ENCODE results near the gene DCAF12.
"Not testable (repeated sequence)": the region's sequence is repeated elsewhere in the genome, so short reads cannot be mapped to it uniquely, and the experiment has no call there.

The DCAF12 gene

GRCh38 chr9:34069831-34070230 lies 56.7 kb downstream of the DCAF12 start:
- DNase-seq (ENCODE audit: low read depth in 2 of 2) = no peak

DNA sequence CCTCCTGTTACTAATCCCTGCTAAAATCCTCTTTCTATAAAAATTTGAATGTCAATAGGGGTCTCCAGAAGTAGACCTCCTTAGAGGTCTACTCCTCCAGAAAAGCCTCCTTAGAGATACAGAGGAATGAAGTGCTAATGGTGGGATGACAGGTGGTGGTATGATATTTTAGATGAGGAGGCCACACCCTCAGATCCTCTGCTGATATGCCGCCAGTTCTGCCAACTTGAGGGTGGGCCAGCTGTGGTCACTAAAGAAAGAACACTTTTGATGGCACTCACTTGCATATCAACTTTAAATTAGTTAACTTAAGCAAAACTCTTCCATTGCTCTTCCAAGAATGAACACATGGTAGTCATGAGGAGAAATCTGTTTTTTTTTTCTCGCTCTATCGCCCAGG lies 61.0 kb downstream of the DCAF12 start:
- no peak for DNase-seq (ENCODE audit: low read depth in 2 of 2)

- no peak for DNase-seq (ENCODE audit: low read depth in 2 of 2)
These were observed 66.5 kb downstream of the DCAF12 start for GRCh38 chr9:34059954-34060353.

- DNase-seq (ENCODE audit: low read depth in 2 of 2) = no peak
These were observed 67.2 kb downstream of the DCAF12 start for GRCh38 chr9:34059281-34059680.

DNA sequence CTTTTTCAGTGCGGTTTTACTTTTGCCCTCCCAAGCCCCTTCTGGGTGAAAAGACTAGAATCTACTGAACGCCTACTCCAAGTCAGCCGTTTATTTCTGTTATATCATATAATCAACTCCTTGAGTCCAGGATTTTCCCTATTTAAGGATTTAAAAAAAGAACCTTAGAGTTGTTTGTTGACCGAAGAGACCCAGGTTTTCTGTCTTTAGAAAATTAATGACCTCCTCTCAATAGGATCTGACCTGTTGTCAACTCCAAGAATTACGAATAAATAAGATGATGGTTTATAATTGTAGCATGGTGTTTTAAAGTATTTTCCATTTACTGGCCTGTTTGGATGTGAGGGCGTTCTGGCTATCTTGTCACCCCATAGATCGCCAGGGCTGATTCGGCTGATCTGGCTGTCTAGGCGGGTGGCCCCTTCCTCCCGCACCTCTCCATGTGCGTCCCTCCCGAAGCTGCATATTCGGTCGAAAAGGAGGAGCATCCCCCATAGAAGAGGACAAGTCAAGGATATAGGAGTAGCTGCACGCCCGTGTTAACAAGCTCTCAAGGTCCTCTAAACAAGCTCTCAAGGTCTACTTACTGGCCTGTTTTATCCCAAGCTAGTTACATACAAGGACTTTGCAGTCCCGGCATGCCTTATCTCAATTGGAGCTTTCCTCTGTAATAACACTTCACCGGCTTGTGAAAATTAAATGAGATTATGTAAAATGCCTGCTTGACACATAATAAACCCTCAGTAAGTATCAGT lies 76.7 kb downstream of the DCAF12 start:
- no peak for DNase-seq (ENCODE audit: low read depth in 2 of 2)

DNA sequence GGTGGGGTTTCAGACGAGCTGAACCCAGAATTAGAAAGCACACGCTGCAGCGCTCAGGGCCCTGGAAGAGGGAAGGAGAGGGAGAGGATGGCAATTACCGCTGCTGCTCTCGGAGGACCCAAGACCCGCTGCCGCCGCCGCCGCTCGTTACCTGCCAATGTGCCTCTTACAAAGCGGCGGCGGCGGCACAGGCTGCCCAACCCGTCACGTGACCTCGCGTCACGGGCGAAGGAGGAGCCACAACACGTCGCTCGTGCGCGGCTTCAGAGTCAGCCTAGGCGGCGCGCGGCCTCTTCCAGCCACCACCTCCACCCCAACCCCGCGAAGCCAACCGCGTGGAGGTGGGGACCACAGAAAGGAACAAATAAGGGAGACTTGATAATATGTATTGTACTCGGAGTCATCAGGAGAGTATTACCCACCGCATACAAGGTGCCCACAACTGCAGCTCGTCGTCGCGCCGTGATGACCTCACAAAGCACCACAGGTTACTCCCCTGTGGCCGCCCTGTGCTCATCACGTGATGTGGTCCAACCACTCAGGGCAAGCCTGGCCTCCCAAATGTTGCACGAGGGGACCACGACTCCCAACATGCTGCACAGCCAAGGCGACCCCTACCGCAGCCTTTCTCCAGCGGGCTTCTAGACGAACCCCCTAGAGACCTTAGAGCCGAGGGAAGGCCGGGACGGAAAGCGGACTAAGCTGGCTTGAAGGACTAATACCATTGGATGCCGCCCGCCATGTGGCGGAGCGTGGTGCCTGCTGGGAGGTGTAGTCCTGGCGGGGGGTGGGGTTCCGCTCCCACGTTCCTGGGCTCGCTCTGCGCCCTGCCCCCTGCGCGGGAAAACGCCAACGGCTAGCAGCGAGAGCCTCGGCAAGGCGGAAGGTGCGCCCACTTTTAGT lies 77.5 kb downstream of the DCAF12 start, which contains the start of gene UBAP2:
Gene UBAP2, minus strand, starts transcription at position 161 of the 903 bp plus-strand sequence. CDS start 31,739 bp downstream, outside the sequence.
- DNase-seq (ENCODE audit: low read depth in 2 of 2) = peak; percentile 95 to 97

DNA sequence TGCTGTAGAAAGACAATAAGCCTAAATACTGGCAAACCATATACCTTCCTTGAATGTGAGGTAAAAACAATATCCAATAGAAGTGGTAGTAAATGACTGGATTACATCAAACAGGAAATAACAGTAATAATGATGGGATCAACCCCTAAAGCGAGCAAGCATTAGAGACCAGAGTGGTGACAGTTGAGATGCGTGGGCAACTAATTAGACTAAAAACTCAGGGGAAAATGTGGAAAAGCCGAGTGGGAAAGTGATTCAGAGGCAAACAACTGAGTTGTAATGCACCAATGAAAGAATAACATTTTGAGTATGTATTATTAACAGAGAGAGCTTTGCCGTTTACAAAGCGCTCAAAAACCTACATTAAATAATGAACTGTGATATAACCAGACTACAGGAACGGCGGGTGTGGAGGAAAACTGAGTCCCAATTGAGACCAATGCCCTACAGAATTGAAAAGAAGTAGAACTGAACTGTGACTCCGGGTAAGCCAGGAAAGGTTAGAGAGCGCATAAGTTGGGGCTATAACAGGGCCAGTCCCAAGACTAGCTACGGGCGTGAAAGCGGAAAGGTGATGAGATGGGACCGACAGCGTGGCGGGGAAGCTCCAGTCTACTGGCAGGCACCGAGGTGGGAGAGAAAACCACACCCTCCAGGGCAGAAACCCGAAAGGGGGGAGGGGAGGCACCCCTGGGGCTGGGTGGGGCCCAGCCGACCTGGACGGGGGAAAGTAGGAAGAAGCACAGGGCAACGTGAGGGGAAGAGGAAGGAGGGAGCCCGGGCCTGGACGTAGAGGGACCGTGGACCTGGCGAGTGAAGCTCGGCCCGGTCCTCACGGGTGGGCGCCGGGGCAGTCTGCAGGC lies 78.4 kb downstream of the DCAF12 start:
- DNase-seq (ENCODE audit: low read depth in 2 of 2) = peak; percentile 49 to 50

DNA sequence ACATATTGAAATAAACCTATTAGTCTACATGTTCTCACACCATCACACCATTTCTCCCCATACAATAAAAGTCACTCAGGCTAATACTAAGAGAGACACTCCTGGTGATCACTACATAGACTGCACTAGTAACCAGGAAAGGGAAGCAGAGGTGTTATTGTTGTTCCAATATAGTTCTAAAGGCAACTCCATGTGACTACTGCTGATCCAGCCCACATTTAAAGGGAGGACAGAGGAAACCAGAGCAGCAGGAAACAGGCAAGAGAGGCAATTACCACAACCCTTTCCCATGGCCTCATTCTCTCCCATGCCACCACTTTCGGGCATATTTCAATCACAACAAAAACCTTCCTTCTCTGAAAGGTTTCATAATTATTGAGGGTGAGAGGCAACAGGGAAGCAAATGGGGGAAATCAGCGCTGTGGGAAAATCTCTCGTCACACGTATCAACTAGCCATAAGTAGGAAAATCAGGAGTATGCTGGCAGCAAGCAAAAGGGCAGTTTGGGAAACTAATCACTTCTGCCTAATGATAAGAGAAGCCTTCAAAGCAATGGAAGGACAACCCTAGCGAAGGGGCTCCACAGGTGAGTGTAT lies 79.6 kb downstream of the DCAF12 start:
- DNase-seq (ENCODE audit: low read depth in 2 of 2) = no peak

DNA sequence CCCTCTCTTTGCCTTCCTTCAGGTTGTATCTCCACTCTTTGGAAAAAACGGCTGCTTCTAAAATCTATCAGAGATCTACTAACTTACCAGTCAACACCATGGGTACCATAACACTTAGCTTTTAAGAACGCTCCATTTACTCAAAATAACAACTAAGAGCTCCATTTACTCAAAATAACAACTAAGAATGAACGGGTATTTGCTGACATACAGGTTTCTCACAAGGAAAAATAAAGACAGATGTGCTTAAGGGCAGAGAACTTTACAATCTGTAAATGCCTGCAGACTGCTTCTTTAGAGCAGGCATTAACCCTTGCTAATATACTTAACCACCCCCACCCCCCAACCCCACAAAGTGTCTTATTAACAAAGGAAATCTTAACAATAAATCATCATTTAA lies 80.6 kb downstream of the DCAF12 start:
- no peak for DNase-seq (ENCODE audit: low read depth in 2 of 2)

DNA sequence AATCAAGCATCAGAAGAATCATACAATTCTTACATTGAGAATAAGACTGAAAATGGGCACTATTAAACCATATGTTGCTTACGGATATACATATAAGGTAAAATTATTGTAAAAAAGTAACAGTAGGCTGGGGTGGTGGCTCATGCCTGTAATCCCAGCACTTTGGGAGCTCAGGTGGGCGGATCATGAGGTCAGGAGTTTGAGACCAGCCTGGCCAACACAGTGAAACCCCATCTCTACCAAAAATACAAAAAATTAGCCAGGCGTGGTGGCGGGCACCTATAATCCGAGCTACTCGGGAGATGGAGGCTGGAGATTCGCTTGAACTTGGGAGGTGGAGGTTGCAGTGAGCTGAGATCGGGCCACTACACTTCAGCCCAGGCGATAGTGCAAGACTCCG lies 84.4 kb downstream of the DCAF12 start:
- DNase-seq (ENCODE audit: low read depth in 2 of 2) = not testable (repeated sequence)

DNA sequence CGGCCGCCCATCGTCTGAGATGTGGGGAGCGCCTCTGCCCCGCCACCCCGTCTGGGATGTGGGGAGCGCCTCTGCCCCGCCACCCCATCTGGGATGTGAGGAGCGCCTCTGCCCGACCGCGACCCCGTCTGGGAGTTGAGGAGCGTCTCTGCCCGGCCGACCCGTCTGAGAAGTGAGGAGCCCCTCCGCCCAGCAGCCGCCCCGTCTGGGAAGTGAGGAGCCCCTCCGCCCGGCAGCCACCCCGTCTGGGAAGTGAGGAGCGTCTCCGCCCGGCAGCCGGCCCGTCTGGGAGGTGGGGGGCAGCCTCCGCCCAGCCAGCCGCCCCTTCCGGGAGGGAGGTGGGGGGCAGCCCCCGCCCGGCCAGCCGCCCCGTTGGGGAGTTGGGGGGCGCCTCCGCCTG lies 87.6 kb downstream of the DCAF12 start:
- not testable (repeated sequence) for DNase-seq (ENCODE audit: low read depth in 2 of 2)

DNA sequence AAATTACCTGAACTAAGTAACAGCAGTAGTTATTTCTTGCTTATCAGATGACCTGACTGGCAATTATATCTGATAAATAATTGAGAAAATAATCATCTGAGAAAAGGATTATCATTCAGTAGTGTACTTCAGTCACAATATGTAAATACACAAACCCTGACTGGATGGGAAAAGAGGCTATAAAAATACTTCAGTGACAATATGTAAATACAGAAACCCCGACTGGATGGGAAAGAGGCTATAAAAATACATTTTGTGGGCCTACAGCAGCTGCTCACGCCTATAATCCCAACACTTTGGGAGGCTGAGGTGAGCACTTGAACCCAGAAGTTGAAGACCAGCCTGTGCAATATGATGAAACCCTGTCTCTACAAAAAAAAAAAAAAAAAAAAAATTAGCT lies 88.9 kb downstream of the DCAF12 start:
- DNase-seq (ENCODE audit: low read depth in 2 of 2) = no peak

DNA sequence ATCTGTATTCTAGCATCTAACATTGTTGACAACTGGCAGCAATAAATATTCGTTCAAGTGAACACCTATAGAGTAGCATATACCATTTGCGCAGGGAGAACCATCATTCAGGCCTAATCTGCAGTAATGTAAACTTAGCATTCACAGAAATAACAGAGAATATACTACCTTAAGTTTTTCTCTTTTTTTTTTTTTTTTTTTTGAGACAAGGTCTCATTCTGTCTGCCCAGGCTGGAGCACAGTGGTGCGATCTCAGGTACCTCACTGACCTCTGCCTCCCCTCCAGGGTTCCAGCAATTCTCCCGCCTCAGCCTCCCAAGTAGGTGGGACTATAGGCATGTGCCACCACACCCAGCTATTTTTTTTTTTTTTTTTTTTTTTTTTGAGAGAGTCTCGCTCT lies 89.9 kb downstream of the DCAF12 start:
- DNase-seq (ENCODE audit: low read depth in 2 of 2) = no peak
